ENCODE data around the gene GET4. TPM values are rescaled to one million over a fixed set of nuclear protein-coding genes. Genes with fewer than 3 reads are reported as not detected.

GET4 gene
- polyA plus RNA-seq, 1 donor (not counting 4 experiments of a cell fraction or from before 2014, with no cell fraction given) = 21.1 TPM

- H3K9ac ChIP-seq (ENCODE audit: control insufficient read depth, extremely low read depth, insufficient read depth, low read length) = peak overlapping the region; percentile 9
- H3K27ac ChIP-seq (ENCODE audit: control insufficient read depth, insufficient read depth, low read length) = no peak overlapping the region
- no peaks in the 10 kb centered on the region for H3K9me3 ChIP-seq (ENCODE audit: control insufficient read depth, low read depth, low read length)
- H3K79me2 ChIP-seq (ENCODE audit: control insufficient read depth, insufficient read depth, low read length) = peaks cover 69% of the 10 kb centered on the region
- dilution Hi-C loops (cut with MboI; ENCODE audit: extremely low pct_ligation_motif_present, low sequenced_read_pairs) = no loop called here
- H3K9me1 ChIP-seq (ENCODE audit: control insufficient read depth, extremely low read depth, insufficient read depth, low read length) = no peaks in the 10 kb centered on the region
- FAIRE-seq = no peak
- peaks cover 6 to 17% of the 10 kb centered on the region in 2 experiments for H3K36me3 ChIP-seq (ENCODE audit: control insufficient read depth in 2 of 2, extremely low read depth in 1 of 2, insufficient read depth in 2 of 2, low read length in 2 of 2)
- TF ChIP-seq EZH2 (IDR thresholded peaks at IDR 0.05; ENCODE audit: low read length) = no peak
- TF ChIP-seq, protein P1, sequence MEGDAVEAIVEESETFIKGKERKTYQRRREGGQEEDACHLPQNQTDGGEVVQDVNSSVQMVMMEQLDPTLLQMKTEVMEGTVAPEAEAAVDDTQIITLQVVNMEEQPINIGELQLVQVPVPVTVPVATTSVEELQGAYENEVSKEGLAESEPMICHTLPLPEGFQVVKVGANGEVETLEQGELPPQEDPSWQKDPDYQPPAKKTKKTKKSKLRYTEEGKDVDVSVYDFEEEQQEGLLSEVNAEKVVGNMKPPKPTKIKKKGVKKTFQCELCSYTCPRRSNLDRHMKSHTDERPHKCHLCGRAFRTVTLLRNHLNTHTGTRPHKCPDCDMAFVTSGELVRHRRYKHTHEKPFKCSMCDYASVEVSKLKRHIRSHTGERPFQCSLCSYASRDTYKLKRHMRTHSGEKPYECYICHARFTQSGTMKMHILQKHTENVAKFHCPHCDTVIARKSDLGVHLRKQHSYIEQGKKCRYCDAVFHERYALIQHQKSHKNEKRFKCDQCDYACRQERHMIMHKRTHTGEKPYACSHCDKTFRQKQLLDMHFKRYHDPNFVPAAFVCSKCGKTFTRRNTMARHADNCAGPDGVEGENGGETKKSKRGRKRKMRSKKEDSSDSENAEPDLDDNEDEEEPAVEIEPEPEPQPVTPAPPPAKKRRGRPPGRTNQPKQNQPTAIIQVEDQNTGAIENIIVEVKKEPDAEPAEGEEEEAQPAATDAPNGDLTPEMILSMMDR (optimal IDR thresholded peaks at IDR 0.05 in 1 of 3, IDR thresholded peaks at IDR 0.05 in 1 of 3, conservative IDR thresholded peaks at IDR 0.05 in 1 of 3; ENCODE audit: extremely low read depth in 1 of 3, insufficient read depth in 2 of 3, low read length in 3 of 3) = no peak
- no peak overlapping the region for H3K4me3 ChIP-seq (ENCODE audit: control insufficient read depth in 2 of 3, extremely low read depth in 1 of 3, insufficient read depth in 2 of 3, low read depth in 1 of 3, low read length in 3 of 3)
- H3K4me2 ChIP-seq (ENCODE audit: control insufficient read depth, extremely low read depth, insufficient read depth, low read depth, low read length) = no peak overlapping the region
- peaks cover 11% of the 10 kb centered on the region for H3K4me1 ChIP-seq (ENCODE audit: control insufficient read depth, extremely low read depth, insufficient read depth, low read length)
- H4K20me1 ChIP-seq (ENCODE audit: control insufficient read depth, extremely low read depth, insufficient read depth, low read length) = peaks cover 11% of the 10 kb centered on the region
- H2AFZ ChIP-seq (ENCODE audit: control insufficient read depth, low read length) = no peak overlapping the region
- no peaks in the 10 kb centered on the region for H3K27me3 ChIP-seq (ENCODE audit: control insufficient read depth, extremely low read depth, insufficient read depth, low read length)
- DNase-seq (ENCODE audit: low read depth, low spot score) = no peak
Measured at GRCh38 chr7:879093-879492, 2.7 kb downstream of the GET4 start.

DNA sequence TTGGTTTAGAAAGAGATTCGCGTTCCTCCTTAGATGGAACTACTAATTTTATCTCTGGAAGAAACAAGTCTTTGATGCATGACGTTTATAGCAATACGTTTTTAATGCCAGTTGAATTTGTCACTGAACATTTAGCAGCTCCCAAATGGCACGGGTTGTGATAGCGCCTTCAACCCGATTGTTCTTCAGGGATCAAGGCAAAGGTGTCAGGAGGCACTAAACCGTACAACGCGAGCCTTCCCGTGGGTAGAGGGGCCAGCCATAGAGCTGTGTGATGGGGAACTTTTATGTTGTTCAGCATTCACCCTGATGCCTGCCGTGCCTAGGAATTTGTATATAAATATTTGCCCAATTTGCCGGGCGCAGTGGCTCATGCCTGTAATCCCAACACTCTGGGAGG lies 3.4 kb downstream of the GET4 start:
- no peak for DNase-seq (ENCODE audit: low read depth, low spot score)
- TF ChIP-seq, protein P1 (optimal IDR thresholded peaks at IDR 0.05 in 1 of 3, IDR thresholded peaks at IDR 0.05 in 1 of 3, conservative IDR thresholded peaks at IDR 0.05 in 1 of 3; ENCODE audit: extremely low read depth in 1 of 3, insufficient read depth in 2 of 3, low read length in 3 of 3) = no peak
- no peak for TF ChIP-seq EZH2 (IDR thresholded peaks at IDR 0.05; ENCODE audit: low read length)
- dilution Hi-C loops (cut with MboI; ENCODE audit: extremely low pct_ligation_motif_present, low sequenced_read_pairs) = no loop called here
- Histone ChIP-seq H2AFZ (ENCODE audit: control insufficient read depth, low read length) (no peak overlapping the region), H3K9ac (ENCODE audit: control insufficient read depth, extremely low read depth, insufficient read depth, low read length) (no peak overlapping the region), H4K20me1 (ENCODE audit: control insufficient read depth, extremely low read depth, insufficient read depth, low read length) (peaks cover 11% of the 10 kb centered on the region), H3K27ac (ENCODE audit: control insufficient read depth, insufficient read depth, low read length) (no peak overlapping the region), H3K9me3 (ENCODE audit: control insufficient read depth, low read depth, low read length) (no peaks in the 10 kb centered on the region), H3K36me3 (ENCODE audit: control insufficient read depth in 2 of 2, extremely low read depth in 1 of 2, insufficient read depth in 2 of 2, low read length in 2 of 2) (peaks cover 6 to 17% of the 10 kb centered on the region in 2 experiments), H3K4me3 (ENCODE audit: control insufficient read depth in 2 of 3, extremely low read depth in 1 of 3, insufficient read depth in 2 of 3, low read depth in 1 of 3, low read length in 3 of 3) (no peak overlapping the region), H3K27me3 (ENCODE audit: control insufficient read depth, extremely low read depth, insufficient read depth, low read length) (no peaks in the 10 kb centered on the region), H3K9me1 (ENCODE audit: control insufficient read depth, extremely low read depth, insufficient read depth, low read length) (no peaks in the 10 kb centered on the region), H3K4me2 (ENCODE audit: control insufficient read depth, extremely low read depth, insufficient read depth, low read depth, low read length) (no peak overlapping the region), H3K79me2 (ENCODE audit: control insufficient read depth, insufficient read depth, low read length) (peaks cover 75% of the 10 kb centered on the region), H3K4me1 (ENCODE audit: control insufficient read depth, extremely low read depth, insufficient read depth, low read length) (peaks cover 11% of the 10 kb centered on the region)
- no peak for FAIRE-seq
